HG03378 (cell line): Measurements from ENCODE around the gene TGM6.

Experiments used
- ATAC-seq: cut with Tn5 transposase; IDR thresholded peaks from one replicate; pipeline ENCODE4 v1.9.1; 2021; ENCODE audit warnings: mild to moderate bottlenecking, moderate library complexity; ENCODE audit not compliant: unreplicated experiment

Gene TGM6

DNA sequence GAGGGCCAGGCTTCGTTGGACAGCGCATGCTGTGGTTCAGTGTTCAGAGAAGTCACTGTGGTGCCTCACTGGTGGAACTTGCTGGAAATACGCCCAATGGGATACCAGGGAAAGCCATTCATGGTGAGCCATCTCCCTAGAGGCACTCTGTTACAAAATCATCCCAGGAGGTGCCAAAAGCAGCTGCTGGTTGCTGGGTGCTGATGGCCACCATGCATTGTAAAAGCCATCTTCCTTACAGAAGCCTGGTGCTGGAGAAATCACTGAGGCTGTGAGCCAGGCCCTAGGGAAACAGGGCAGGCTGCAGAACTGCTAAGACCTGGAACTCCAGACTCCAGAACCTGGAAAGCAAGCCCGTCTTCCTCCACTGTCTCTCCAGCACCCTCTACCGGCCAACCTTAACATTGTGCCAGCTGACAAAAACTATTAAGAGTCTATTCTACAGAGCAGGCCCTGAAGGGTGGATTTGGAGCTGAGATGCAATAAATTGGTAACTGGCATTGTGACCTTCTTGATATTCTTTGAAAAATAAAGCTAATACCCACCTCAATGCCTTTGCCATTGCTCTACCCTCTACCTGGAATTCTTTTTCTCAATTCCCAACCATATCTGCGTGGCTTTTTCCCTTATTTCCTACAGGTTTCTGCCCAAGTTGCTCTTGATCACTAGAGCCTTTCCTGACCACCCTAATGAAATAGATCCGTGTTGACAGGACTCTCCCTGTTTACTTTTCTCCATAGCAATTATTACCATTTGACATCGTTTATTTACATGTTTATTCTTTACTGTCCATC is 71.4 kb downstream of the TGM6 start:
- ATAC-seq: no peak

GRCh38 chr20:2453792-2454191 is 73.1 kb downstream of the TGM6 start:
- ATAC-seq: no peak

DNA sequence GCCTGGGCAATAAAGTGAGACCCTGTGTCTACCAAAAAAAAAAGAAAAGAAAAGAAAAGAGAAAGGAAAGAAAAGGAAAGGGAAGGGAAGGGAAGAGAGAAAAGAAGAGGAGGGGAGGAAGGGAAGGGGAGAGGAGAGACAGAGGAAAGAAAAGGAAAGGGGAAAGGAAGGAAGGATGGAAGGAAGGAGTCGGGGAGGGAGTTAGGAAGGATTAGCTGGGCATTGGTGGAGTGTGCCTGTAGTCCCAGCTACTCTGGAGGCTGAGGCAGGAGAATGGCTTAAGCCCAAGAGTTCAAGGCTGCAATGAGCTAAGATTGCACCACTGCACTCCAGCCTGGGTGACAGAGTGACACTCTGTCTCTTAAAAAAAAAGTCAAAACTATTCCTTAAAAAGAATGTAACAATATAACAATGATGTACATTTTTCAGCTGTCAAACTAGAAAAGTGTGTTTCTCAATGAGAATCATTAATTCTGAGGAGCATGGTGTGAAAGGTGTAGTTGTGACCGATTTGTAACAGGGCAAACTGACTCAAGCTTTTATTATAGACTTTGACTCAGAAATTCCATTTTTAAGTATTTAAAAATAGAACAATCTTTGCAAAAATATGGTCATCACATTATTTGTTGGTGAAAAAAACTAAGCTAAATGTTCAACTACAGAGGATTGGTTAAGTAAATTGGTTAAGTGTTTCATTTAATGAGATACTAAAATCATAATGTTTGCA is 75.2 kb downstream of the TGM6 start:
- ATAC-seq: no peak

DNA sequence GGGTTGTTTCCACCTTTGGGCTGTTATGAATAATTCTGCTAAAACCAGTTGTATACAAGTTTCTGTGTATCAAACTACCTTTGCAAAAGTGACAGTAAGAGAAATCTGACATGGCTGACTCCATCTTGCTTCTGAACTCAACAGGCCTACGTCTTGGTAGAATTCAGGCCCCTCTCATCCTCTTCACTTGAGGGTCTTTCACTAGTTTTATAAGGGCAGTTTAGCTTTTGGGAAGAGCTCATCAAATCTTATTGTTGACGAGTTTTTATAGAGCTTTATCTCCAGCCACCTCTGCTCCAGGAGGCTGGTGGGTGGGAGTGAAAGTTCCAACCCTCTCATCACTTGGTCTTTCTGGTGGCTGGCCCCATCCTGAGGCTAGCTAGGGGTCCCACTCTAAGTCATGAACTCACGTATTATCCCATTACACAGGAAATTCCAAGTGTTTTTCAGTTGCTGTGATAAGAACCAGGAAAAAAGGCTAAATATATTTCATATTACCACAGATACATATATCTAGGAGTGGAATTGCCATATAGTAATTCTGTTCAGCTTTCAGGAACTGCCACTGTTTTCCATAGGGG is 78.3 kb downstream of the TGM6 start:
- ATAC-seq: no peak

DNA sequence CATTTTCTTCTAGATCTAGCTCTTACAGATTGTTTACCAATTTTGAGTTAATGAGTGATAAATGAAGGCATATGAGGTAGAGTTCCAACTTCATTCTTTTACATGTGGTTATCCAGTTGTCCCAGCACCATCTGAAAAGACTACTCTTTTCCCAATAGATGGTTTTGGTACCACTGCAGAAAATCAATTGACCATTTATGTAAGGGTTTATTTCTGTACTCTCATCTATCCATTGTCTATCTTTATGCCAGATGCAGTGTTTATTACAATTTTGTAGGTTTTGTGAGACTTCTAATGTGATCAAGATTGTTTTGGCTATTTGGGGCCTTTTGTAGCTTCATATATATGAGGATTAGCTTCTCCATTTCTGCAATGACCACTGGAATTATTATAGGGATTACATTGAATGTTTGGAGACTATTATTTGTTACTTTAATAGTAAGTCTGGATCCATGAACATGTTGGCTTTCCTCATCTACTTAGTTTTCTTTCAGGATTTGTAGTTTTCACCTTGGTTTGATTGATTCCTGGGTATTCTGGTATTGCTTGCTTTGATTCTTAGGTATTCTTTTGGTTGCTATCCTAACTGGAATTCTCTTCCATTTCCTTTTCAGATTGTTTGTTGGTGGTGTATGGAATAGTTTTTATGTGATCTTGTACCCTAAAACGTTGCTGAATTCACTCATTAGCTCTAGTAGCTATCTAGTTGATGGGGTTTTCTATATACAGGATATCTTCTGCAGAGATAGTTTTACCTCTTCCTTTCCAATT is 79.5 kb downstream of the TGM6 start:
- ATAC-seq: no peak

GRCh38 chr20:2460752-2461424 is 80.2 kb downstream of the TGM6 start:
- no peak for ATAC-seq

DNA sequence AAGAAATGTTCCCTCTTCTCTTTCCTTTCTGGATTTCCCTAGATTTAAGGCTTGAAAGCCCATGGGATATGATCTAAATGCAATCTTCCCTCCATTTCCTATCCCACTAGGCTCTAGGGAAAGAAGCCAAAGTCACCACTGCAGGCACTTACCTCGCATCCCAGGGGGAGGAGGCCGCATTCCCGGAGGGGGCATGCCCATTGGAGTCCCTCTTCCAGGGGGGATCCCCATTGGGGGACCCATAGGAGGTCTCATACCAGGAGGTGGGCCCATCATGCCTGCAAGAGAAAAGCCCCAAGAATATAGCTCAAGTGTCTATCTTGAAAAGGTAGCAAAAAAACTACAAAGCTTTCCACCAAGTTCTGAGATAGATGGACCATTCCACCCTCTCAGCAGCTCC is 81.8 kb downstream of the TGM6 start:
- no peak for ATAC-seq

- no peak for ATAC-seq
These were observed 83.1 kb downstream of the TGM6 start for GRCh38 chr20:2463616-2464365.

- ATAC-seq: no peak
These were observed 84.4 kb downstream of the TGM6 start for GRCh38 chr20:2465100-2465499.

GRCh38 chr20:2467412-2467811 is 86.7 kb downstream of the TGM6 start:
- ATAC-seq: no peak

GRCh38 chr20:2468581-2469407 is 88.1 kb downstream of the TGM6 start:
- ATAC-seq: no peak

GRCh38 chr20:2469991-2470422 is 89.3 kb downstream of the TGM6 start:
- peak; percentile 8 for ATAC-seq

- ATAC-seq: peak; percentile 95
These were observed 89.9 kb downstream of the TGM6 start, which contains the start of gene SNRPB for GRCh38 chr20:2470423-2471193. TSS of gene SNRPB (minus strand) at chr20:2470789. CDS start at chr20:2470690, 99 bp downstream.

DNA sequence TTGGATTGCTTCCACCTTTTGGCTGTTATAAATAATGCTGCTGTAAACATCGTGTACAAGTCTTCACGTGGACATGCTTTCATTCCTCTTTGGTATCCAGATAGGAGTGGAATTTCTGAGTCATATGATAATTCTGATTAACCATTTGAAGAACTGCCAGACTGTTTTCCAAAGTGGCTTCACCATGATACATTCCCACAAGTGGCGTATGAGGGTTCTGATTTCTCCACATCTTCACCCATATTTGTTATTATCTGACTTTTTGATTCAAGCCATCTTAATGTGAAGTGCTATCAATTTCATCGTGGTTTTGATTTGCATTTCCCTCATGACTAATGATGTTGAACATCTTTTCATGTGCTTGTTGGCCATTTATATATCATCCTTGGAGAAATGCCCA is 92.8 kb downstream of the TGM6 start:
- no peak for ATAC-seq

DNA sequence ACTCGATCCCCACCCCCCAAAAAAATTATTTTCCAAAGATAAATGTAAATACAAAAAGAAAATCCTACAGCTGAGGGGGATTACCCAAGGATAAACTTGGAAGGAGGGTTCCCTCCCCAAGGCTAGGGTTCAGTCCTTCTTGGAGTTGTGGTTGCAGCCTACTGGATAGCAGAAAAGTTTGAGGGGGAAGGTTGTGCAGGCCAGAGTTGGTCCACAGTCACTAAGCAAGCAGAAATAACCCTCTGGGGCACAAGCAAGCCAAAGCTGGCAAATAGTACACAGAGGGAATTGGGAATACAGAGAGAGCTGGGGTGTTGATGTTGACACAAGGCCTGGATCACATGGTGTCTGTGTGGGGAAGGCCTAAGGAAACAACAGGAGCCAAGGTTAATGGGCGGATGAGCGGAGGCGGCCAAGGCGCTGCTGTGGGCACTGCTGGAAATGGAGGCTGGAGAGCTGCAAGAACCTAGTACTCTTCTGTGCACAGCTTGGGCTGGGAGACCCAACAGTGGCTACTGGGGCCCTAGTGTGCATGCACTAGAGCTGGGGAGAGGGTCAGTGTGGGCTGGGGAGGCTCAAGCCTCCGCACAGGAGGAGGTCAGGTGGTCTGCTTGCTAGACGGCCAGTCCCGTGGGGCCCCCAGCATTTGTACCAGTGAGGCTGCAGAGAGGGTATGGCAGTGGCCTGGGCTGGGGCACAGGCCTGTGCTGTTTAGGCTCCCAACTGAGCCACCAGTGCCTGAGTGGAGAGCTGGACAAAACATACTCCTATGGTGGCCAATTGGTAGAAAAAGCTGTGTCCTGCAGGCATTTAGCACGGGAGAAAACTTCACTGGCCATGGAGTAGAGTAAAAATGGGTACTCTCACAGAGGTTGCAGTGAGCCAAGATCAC is 95.4 kb downstream of the TGM6 start:
- ATAC-seq: no peak

DNA sequence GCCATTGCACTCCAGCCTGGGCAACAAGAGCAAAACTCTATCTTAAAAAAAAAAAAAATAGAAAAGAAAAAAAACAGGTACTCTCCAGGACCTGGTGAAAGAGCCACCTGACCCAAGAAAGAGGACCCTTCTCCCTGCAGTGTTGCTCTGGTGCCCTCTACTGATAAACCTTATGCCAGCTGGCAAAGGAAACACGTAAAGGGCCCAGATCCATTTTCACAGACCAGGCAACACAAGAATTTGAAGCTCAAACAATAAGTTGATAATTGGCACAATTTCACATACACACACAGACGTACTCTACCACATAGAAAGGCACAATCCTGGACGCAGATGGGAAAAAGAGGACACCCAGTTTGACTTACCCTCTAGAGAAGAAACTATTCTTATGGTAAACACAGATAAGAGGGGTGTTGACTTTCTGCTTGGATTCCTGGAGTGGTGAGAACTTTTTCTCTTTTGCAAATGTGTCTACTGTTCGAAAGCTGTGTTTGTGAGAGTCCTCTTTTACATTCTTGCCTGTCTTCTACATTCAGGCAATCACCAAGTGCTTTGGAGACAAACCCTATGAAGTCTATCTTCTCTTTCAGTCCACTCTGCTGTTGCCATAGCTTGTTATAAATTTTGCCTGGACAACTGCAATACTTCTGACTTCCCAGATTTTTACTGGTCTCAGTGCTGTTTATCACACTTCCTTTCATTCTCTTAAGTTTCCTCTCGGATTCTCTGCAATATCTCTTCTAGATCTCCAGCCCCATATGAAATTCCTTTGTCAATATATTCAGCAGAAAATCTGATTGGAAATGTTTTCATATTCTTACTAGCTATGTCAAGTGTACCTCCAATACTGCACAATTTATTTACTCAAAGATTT is 96.3 kb downstream of the TGM6 start:
- ATAC-seq: no peak
